ENCODE measurements around the gene SGF29.

GRCh38 chr16:28621481-28622155 is 67.9 kb downstream of the SGF29 start:
- no peak for TF ChIP-seq ZNF592 (IDR thresholded peaks at IDR 0.05)
- TF ChIP-seq TCF7 (IDR thresholded peaks at IDR 0.05; ENCODE audit: borderline replicate concordance), result no peak
- TF ChIP-seq MAX (CRISPR knock-in tag; IDR thresholded peaks at IDR 0.05), result no peak
- no peak for TF ChIP-seq NBN (IDR thresholded peaks at IDR 0.05; ENCODE audit: low read depth)
- no peak for TF ChIP-seq SPI1 (IDR thresholded peaks at IDR 0.05; ENCODE audit: borderline replicate concordance, low read depth, low read length)
- no peak for TF ChIP-seq ARID4B (CRISPR knock-in tag; IDR thresholded peaks at IDR 0.05)
- no peak for TF ChIP-seq BRF2 (IDR thresholded peaks at IDR 0.05; ENCODE audit: borderline replicate concordance, insufficient read depth, insufficient read length)
- no peak for TF ChIP-seq GTF2F1 (IDR thresholded peaks at IDR 0.05; ENCODE audit: low read depth, low read length)
- TF ChIP-seq SMAD1 (IDR thresholded peaks at IDR 0.05; ENCODE audit: low read depth, low read length, partially characterized antibody), result no peak
